GM19452 (cell line): ENCODE data around the gene MEIS1.
"Not testable (repeated sequence)": the region's sequence is repeated elsewhere in the genome, so short reads cannot be mapped to it uniquely, and the experiment has no call there.

ENCODE experiments used
- ATAC-seq: cut with Tn5 transposase; IDR thresholded peaks from one replicate; pipeline ENCODE4 v1.9.1; 2021; ENCODE audit not compliant: unreplicated experiment

The MEIS1 gene

DNA sequence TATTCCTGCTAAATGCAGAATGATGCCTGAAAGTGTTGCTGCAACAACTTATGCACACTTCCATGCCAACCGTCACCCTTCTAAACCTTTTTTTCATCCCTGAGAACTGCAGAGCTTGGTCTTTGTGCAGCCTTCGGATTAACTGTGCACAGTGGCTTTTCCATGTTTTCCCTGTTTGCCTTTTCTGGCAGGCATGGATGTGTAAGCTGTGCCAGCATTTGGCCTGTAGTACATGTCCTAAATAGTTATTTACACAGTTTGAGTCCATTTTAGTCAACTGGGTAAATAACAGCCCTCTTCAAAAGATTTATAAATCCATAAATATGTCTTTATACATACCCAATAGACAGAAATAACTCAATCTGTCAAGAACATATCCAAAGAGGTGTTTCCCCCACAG is 31.5 kb downstream of the MEIS1 start:
- ATAC-seq: no peak

DNA sequence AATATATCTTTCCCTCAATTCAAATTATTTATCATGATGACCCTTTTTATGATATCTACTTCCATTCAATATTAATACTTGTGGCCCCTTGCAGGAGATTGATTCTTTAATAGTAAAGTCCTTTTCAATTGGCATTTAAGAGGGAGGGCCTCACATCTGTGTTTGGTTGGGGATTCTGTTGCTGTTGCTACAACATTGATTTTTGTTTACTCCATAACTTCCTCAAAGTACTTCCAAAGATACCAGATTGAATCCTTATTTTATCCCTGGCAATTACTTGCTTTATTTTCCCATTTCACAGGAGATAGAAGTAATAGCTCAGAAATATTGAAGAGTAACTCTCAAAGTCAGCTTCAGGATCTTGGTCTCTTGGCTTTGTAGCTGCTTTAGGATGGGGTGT is 32.8 kb downstream of the MEIS1 start:
- ATAC-seq: no peak

DNA sequence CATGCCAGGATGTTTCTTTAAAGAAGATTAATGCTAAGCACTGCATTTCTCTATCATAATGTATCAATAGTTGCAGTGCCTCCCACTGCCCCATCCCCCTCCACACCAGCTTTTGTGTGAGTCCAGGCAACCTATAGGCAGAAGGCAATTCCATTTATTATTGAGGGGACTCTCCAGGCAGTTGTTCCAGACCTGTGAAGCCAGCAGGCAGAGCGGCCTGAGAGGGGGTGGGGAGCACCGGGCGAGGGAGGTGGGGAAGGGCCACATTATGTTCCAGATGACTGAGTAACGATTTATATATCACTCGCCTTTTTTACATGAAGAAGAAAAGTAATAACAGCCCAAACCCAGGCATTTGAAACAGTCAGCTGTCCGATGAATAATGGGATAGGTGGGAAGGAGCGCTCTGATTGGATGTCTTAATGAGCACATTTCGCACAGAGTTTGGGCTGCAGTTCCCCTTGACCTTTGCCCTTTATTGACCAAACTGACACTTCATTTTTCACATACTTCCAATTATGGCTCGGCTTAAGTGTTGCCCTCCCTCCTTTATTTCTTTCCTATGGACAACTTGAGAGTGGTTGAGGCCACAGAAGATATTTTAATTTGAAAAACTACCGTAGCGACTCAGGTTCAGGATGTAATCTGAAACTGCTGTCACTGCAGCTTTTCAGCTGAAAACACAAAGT is 34.4 kb downstream of the MEIS1 start:
- ATAC-seq: no peak

DNA sequence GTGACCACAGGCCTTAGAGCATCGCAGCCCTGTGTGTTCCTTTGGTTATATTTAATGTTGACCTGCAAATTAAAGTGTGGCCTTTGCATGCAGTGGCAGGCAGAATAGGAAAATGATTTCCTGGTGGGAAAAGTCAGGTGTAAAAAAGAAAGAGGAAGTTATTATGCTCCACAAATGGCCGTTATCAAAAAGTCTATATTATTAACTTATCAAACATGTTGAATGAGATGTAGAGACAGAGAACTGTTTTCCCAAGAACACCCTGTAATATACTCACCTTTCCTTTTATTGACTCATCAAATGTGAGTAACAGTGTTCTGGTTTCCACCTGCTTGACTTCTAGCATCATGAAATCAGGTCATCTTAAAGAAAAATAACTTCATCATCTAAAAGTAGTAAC is 35.3 kb downstream of the MEIS1 start:
- ATAC-seq: no peak

DNA sequence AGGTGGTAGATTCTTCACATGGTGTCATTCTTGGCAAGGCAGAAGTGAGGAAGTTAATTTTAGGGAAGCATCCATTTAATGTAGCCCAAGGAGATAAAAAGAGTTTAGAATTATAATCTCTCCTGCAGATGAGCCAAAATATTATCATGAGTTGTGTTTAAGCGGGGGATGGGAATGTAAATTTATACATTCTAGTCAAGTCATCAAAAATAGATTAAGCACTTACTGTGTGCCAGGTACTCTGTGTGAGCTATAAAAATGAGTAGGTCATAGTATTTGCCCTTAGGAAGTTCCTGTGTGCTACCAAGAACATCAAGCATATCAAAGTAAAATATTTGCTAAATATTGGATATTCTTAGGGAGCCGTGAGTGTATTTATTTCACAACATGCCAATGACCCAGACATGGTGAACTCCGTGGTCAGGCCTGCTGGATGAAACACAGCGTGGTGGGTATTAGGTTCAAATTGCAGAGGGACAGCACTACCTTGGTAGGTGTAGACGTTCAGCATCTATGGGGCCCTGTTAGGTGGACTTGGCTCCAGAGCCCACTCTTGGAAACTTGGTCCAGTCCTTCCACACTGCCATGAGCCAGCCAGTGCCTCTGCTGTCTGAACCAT is 37.4 kb downstream of the MEIS1 start:
- ATAC-seq: no peak

DNA sequence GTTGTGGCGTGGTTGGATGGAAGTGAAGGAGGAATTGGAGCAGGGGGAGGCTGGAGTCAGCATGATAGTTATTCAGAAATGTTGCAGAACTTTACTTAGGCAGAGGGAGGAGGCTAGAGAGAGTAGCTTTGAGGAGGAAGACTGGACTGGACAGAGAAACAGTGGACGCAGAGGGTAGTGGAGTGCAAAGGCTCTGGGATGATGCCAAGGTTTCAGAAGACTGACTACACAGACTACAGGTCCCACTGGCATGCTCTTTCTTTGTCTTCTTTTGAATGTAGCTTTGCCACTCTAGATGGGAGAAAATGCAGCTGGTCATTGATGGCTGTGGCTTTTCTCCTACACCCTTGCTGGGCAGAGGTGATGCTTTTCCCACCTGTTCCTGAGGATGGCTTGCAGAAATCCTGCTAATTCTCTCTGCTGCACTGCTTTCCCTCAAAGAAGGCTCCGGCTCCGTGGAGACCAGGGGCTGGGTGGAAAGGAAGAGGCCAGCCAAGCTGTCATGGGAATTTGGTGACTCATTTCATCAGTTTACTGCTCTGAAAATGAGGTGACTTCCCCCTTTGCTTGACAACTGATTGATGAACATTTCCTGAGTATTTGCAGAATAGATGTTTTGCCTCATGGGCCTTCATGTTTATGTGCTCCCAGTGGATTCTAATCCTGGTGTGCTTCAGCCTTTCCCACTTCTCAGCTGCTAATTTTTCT is 42.4 kb downstream of the MEIS1 start:
- ATAC-seq: no peak

DNA sequence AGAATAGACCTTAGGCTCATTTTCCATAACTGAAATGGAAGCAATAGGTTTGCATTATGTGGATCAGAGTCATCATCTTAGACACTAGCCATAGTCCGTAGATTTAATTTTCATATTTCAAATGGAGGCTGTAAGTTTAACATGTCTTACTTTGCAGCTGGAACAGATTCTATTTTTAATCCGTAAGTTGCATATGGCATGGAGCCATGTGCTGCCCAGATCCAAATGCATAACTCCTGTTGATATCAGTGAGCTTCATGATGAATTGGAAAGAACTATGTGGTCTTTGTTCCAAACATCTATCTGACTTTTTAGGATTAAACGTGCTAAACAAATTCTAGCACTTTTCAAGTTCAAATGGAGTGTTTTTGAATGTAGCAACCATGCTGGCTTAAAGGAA is 43.4 kb downstream of the MEIS1 start:
- ATAC-seq: no peak

DNA sequence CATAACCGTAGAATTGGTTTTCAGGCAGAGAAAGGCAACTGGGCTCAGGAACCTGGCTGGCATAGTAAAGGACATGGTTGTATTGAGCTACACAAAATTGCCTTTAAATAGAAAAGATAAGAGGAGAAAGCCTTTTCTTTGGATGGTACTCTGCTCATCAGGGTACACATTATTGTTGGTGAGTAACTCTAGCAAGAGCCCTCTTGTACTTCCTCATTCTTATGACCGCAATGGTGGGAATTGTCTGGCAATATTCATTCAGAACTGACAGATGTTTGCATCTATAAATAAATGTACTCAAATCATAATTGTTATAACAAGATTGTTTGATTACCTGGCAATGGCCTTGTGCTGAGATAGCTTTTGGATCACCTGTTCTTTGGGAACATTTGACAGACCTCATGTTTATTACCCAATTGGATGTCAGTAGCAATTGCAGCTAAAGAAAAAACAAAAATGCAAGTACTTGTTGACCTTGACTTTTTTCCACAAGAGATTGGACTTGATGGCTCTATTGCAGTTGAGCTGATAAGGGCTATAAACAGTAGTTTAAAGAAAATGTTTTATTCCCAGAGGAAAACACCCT is 43.9 kb downstream of the MEIS1 start:
- ATAC-seq: no peak

DNA sequence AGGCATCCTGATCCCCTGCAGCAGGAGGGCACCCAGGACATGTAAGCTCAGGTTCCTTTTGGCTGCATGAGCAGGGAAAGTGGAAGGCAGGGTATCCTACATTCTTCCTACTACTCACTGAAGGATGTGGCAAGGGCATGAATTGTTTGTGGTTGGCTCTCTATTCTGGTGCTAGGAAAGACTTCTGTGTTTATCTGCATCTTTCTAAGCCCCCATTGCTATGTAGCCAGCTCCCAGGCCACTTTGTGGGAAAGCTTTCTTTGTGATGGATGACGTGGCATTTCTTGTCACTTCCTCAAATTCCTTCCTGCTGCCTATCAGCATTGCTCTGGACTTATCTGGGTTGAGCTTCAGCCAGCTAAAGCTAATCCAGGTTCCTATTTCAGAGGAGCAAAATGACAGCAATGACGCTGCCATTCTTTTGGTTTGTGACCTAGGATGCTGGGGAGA is 46.2 kb downstream of the MEIS1 start:
- no peak for ATAC-seq

DNA sequence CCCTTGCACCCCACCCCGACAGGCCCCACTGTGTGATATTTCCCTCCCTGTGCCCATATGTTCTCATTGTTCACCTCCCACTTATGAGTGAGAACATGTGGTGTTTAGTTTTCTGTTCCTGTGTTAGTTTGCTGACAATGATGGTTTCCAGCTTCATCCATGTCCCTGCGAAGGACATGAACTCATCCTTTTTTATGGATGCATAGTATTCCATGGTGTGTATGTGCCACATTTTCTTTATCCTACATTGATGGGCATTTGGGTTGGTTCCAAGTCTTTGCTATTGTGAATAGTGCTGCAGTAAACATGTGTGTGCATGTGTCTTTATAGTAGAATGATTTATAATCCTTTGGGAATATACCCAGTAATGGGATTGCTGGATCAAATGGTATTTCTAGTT is 50.3 kb downstream of the MEIS1 start:
- ATAC-seq: not testable (repeated sequence)

DNA sequence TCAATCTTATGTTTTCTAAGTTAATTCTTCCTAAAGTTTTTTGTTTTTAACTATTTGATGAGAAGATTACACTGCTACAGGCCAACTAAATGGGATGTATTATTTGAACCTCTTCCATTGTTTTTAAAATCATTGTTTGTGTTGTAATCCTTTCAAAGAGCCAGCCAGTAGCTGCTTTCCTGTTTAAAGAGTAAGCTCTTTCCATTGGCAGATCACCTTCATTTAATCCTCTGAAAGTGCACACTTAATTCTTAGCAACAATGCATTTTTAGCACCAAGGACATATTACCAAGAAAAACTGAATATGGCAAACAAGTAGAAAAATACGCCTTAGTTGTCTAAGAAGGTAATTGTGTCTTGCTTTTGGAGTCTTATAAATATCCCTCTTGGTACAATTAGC is 54.0 kb downstream of the MEIS1 start:
- ATAC-seq: no peak

DNA sequence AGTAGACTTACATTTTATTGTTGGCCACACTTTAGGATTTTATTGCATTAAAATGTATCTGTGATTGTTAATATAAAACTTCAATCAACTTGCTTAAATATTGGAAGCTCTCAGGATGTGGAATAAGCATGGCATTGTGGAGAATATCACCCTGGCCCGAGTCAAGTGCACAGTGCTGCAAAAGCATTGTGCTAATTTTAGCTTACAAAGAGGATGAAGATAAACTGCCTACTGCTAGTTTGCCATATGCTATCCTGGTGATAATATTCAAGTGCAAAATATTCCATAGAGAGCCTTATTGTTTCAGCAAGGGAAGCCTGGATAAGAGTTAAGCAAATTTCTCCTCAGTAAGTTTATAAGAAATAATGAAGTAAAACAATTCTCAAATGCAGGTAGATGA is 54.5 kb downstream of the MEIS1 start:
- no peak for ATAC-seq

DNA sequence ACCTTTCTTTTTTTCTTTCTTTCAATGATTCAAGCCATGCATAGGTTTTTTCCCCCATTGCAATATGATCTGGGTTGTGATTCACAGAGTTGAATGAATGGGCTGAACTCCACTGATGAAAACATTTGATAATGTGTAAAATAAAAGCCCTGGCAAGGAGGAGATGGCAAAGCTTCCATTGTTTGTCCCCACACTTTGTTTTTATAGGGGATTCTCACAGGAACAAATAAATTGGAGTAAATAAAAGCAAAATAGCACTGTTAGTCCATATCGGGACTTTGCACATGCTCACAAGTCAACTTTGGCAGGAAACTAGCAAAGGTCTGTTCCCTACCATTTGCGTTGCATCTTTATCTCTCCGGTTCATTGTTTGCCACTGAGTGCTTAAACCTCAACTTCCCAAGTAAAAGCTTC is 55.7 kb downstream of the MEIS1 start:
- no peak for ATAC-seq

DNA sequence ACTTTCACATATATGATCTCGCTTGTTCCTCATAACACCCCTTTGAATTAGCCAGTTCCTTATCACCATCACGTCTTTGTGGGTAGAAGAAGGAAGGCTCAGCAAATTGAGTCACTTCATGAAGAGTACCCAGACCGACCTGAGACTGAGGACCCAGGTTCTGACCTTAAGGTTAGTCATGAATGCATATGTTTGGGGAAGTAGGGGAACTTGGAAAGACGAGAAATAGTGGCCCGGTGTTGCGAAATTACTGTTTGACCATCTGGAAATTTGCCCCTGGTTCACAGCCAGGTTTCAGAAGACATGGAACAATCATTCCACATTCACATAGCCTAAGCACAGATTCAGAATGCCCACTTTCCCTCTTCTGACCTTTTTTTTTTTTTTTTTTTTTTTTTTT is 59.8 kb downstream of the MEIS1 start:
- no peak for ATAC-seq

DNA sequence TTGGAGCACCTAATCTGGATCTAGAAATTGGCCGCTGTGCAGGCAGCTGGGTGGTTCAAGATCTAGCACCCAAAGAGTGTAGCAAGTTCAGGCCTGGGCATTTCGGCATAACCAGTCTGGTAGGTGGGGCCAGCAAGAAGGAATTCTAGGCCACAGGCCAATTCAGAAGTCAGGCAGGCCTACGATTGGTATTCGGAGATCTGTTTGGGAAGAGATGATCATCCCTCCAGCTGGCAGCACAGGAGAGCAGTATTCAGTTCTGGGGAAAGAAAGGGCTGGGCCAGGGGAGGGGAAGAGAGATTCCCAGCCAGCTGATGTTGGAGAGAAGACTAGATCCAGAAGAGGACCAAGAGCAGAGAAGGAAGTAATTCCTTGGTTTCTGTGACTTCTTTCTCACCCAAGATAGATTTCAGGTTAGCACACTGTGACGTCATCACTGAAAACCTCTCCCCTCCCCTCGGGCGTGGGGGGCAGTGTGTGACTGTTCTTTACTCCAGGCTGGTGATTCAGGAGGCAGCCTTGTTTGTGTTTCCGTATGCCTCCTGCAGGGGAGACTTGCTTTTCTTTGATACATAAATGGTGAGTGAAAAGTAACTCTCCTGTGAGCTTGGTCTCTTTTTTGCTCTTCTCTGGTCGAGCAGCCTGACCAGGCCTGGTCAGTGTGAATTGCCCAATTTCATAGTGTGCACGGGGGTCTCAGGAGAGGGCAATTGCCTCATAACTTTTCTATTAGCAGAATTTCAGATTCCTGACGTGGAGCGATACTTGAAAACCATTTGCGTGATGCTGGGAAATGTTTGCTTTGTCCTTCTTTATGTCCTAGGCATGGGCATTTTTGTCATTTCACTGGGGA is 61.1 kb downstream of the MEIS1 start:
- ATAC-seq: no peak

DNA sequence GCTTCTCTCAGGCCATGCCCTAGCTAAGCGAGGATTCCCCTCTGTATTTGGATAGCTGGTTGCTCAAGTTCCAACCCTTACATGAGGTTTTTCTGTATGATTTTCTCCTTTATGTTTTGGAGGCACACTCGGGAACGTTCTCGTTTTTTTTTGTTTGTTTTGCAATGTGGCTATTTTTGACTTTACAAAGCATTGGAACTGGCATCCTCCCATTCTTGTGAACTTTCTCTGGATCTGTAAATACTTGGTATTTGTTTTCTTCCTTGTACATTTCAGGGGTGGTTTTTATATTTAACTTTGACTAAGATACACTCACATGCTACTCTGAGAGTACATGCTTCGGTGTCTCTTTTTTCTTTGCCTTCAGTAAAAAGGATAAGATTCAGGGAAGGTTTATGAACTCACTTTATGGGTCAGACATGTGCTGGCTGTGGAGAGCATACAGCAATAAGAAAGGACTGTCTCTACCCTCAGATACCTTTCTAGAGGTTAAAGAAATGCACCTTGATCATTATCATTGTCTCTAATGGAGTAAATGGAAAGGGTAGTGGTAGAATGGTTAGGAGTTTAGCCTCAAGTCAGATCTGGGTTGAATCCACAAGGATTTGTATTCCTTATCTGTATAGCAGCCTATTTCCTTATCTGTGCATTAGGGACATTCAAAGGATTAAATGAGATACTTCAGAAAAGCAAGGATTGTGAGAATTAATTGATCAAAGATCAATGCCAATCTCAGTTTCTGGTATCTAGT is 61.9 kb downstream of the MEIS1 start:
- no peak for ATAC-seq

DNA sequence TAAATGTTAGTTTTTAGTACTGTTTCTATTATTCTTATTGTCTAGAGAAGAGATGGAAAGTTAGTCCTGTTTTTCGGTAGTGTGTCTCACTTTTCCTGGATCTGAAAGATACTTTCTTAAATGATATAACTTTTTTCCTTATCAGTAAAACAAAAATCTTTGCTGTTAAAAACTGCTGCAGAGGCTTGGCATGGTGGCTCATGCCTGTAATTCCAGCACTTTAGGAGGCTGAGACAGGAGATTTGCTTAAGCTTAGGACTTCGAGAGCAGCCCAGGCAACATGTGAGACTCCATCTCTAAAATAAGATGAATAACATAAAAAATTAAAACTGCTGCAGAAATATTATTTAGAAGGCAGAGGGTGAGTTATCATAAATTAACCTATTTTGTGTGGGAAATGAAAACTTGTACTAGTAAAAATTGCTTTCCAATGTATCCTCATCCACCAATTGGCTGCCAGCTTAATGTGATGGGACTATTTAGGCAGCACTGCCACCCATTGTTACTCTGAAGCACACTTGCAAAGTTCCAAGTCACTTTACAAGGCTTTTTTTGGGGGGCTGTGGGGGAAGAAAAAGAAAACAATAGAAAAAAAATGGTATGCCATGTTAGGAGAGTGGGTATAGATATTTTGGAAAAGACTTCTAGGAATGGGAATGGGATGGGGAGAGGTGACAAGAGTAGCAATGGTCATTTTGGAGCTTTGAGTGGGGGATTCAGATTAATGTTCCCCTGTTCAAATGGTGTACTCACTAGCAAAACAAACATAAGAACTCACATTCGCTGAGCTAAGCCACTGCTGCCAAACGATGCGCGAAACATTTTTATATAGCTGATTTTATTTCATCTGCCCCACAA is 62.7 kb downstream of the MEIS1 start:
- no peak for ATAC-seq

DNA sequence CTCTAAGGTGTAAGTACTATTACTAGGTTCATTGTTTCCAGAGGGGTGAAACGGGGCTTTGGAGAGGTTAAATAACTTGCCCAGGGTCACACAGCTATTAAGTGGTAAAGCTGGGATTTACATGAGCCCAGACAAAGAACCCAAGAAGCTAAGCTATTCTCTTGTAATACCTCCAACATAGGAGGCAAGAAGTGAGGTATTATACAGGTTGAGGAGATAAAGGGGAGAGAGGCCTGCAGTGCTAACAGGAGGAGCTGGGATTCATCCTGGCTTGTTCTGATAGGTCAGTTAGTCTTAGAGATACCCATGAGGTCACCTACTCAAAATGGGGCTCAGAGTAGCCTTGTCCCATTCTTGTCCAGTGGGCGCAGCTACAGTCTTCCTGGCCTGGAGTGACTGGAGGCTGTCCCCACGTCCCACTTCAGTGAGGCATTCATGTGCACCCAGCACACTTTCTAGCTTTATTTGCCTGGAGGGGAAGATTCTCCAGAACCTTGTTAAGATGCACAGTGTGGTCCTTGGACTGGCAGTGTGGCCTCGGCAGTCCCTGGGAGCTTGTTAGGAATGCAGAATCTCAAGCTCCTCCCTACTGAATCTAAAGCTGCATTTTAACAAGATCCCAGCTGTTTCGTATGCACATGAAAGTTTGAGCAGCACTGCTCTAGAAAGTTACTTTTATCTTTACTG is 63.5 kb downstream of the MEIS1 start:
- no peak for ATAC-seq

DNA sequence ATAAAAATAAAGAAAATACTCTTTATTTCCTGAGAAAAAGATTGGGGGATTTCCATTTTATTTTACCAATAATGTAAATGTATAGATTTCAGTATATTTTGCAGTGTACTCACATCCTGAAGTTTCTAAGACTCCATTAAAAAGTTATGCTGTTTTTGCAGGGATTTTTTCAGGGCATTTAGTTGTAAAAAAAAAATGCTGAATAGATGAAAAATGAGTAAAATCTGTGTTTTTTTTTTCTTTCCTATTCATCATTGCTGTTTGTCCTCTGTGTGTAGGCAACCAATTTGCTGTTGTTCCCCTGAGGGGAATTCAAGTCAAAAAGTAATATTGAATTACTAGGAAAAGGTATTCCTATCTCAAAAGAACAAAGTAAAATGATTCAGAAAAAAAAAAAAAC is 66.3 kb downstream of the MEIS1 start:
- ATAC-seq: no peak
